HAP-1 (cell line): ENCODE data around the gene RNF223.
A peak's percentile ranks its signal among the peaks of the same experiment; 100 is the strongest.
"Not testable (repeated sequence)": the region's sequence is repeated elsewhere in the genome, so short reads cannot be mapped to it uniquely, and the experiment has no call there.

Source experiments
- DNase-seq, 2 experiments: peaks; one replicate each; pipeline ENCODE4 v3.0.0-alpha.2; 2016 to 2020; ENCODE audit warnings: low spot score in 2 of 2
- H3K27me3 ChIP-seq: fragments of 250-450 bp; sonication (Bioruptor Pico); 2 replicates; pipeline ENCODE4 v1.5.1; 2020; ENCODE audit warnings: low read depth, mild to moderate bottlenecking, moderate library complexity
- H3K36me3 ChIP-seq: fragments of 250-450 bp; sonication (Bioruptor Pico); replicated peaks from 2 replicates; pipeline ENCODE4 v1.5.1; 2020; ENCODE audit warnings: mild to moderate bottlenecking
- H3K4me1 ChIP-seq: fragments of 250-450 bp; sonication (Bioruptor Pico); 2 replicates; pipeline ENCODE4 v1.5.1; 2020; ENCODE audit warnings: mild to moderate bottlenecking
- H3K4me3 ChIP-seq: fragments of 250-450 bp; sonication (Bioruptor Pico); 2 replicates; pipeline ENCODE4 v1.5.1; 2020; ENCODE audit warnings: mild to moderate bottlenecking, moderate library complexity
- H3K9me3 ChIP-seq: fragments of 250-450 bp; sonication (Bioruptor Pico); 2 replicates; pipeline ENCODE4 v1.5.1; 2020; ENCODE audit warnings: mild to moderate bottlenecking, moderate library complexity
- in situ Hi-C: fragments of 300-500 bp; cut with MboI; formaldehyde crosslinking; loops from 3 replicates; pipeline ENCODE4 v1.14.3; 2020; ENCODE audit warnings: low sequenced_read_pairs, inconsistent platforms, mixed read lengths

Gene RNF223

GRCh38 chr1:1060281-1061000 lies 13.7 kb downstream of the RNF223 start:
- Histone ChIP-seq H3K36me3 (peaks cover 1% of the 10 kb centered on the region; the same call in 1 of the 2 replicates), H3K4me3 (peak overlapping the region; percentile 47), H3K4me1 (peaks cover 10% of the 10 kb centered on the region), H3K27me3 (no peaks in the 10 kb centered on the region), H3K9me3 (no peaks in the 10 kb centered on the region)
- in situ Hi-C loops = no loop called here
- DNase-seq = no peak

GRCh38 chr1:1059494-1060280 lies 14.4 kb downstream of the RNF223 start:
- in situ Hi-C loops = no loop called here
- H3K4me3 ChIP-seq = peak overlapping the region; percentile 47
- peak; percentile 74 to 94 for DNase-seq
- H3K4me1 ChIP-seq = peaks cover 10% of the 10 kb centered on the region
- H3K9me3 ChIP-seq = no peaks in the 10 kb centered on the region
- no peaks in the 10 kb centered on the region for H3K27me3 ChIP-seq
- H3K36me3 ChIP-seq = peaks cover 6% of the 10 kb centered on the region

- DNase-seq = peak; percentile 30 to 72
- Histone ChIP-seq H3K27me3 (no peaks in the 10 kb centered on the region), H3K36me3 (peaks cover 13% of the 10 kb centered on the region), H3K4me3 (peak overlapping the region; percentile 47), H3K9me3 (no peaks in the 10 kb centered on the region), H3K4me1 (peaks cover 10% of the 10 kb centered on the region)
- in situ Hi-C loops = no loop called here
These were observed 15.1 kb downstream of the RNF223 start for GRCh38 chr1:1058921-1059493.

GRCh38 chr1:1058088-1058905 lies 15.8 kb downstream of the RNF223 start:
- DNase-seq = no peak

GRCh38 chr1:1057769-1058087 lies 16.4 kb downstream of the RNF223 start:
- in situ Hi-C loops, H3K9me3 ChIP-seq: not testable (repeated sequence)
- peaks cover 10% of the 10 kb centered on the region for H3K4me1 ChIP-seq

More at GRCh38 chr1:1058088-1058905, 15.8 kb downstream of the RNF223 start:
- Histone ChIP-seq H3K27me3 (no peaks in the 10 kb centered on the region), H3K36me3 (peaks cover 16% of the 10 kb centered on the region), H3K4me3 (peak overlapping the region; percentile 47), H3K9me3 (no peaks in the 10 kb centered on the region), H3K4me1 (peaks cover 10% of the 10 kb centered on the region)
- in situ Hi-C loops = no loop called here

GRCh38 chr1:1055841-1056736 lies 18.0 kb downstream of the RNF223 start:
- Histone ChIP-seq H3K27me3 (no peaks in the 10 kb centered on the region), H3K4me1 (peaks cover 10% of the 10 kb centered on the region), H3K4me3 (no peak overlapping the region), H3K36me3 (peaks cover 34% of the 10 kb centered on the region), H3K9me3 (no peaks in the 10 kb centered on the region)
- in situ Hi-C loops = no loop called here
- DNase-seq = no peak

More at GRCh38 chr1:1057769-1058087, 16.4 kb downstream of the RNF223 start:
- H3K4me3 ChIP-seq, DNase-seq, H3K27me3 ChIP-seq: not testable (repeated sequence)
- peaks cover 21% of the 10 kb centered on the region for H3K36me3 ChIP-seq

GRCh38 chr1:1054971-1055370 lies 19.1 kb downstream of the RNF223 start:
- peaks cover 7% of the 10 kb centered on the region for H3K4me1 ChIP-seq
- no peak overlapping the region for H3K4me3 ChIP-seq
- no peak for DNase-seq
- H3K27me3 ChIP-seq = no peaks in the 10 kb centered on the region
- in situ Hi-C loops = loop anchor here (5.0 kb wide), 1 partner anchor 47 kb away; no protein-coding TSS in a partner anchor
- no peaks in the 10 kb centered on the region for H3K9me3 ChIP-seq
- H3K36me3 ChIP-seq = peaks cover 39% of the 10 kb centered on the region

- Histone ChIP-seq H3K36me3 (peaks cover 39% of the 10 kb centered on the region), H3K9me3 (no peaks in the 10 kb centered on the region), H3K4me3 (no peak overlapping the region), H3K4me1 (peaks cover 4% of the 10 kb centered on the region), H3K27me3 (no peaks in the 10 kb centered on the region)
- no peak for DNase-seq
- in situ Hi-C loops = loop anchor here (5.0 kb wide), 1 partner anchor 48 kb away; no protein-coding TSS in a partner anchor
These were observed 19.9 kb downstream of the RNF223 start for GRCh38 chr1:1054099-1054700.

- no peak overlapping the region for H3K4me3 ChIP-seq
- in situ Hi-C loops = loop anchor here (5.0 kb wide), 1 partner anchor 49 kb away; no protein-coding TSS in a partner anchor
- peaks cover under 1% of the 10 kb centered on the region; the same call in 1 of the 2 replicates for H3K4me1 ChIP-seq
- DNase-seq = no peak
- H3K9me3 ChIP-seq = no peaks in the 10 kb centered on the region
- no peaks in the 10 kb centered on the region for H3K27me3 ChIP-seq
- H3K36me3 ChIP-seq = peaks cover 39% of the 10 kb centered on the region
These were observed 20.4 kb downstream of the RNF223 start for GRCh38 chr1:1053682-1054081.

GRCh38 chr1:1053022-1053421 lies 21.1 kb downstream of the RNF223 start:
- Histone ChIP-seq H3K9me3 (no peaks in the 10 kb centered on the region), H3K36me3 (peaks cover 39% of the 10 kb centered on the region), H3K4me1 (no peaks in the 10 kb centered on the region), H3K4me3 (no peak overlapping the region), H3K27me3 (no peaks in the 10 kb centered on the region)
- DNase-seq = no peak
- in situ Hi-C loops = loop anchor here (5.0 kb wide), 1 partner anchor 49 kb away; no protein-coding TSS in a partner anchor

GRCh38 chr1:1052003-1052840 lies 21.9 kb downstream of the RNF223 start:
- H3K27me3 ChIP-seq = no peaks in the 10 kb centered on the region
- H3K4me1 ChIP-seq = no peaks in the 10 kb centered on the region
- peaks cover 44% of the 10 kb centered on the region for H3K36me3 ChIP-seq
- no peaks in the 10 kb centered on the region for H3K9me3 ChIP-seq
- in situ Hi-C loops = loop anchor here (5.0 kb wide), 1 partner anchor 50 kb away; no protein-coding TSS in a partner anchor
- no peak overlapping the region for H3K4me3 ChIP-seq
- DNase-seq = no peak
